Upper lobe of left lung (tissue), 6 donors: Measurements from ENCODE around the gene S1PR4. TPM values are rescaled to one million over a fixed set of nuclear protein-coding genes. Genes with fewer than 3 reads are reported as not detected.
"Not testable (repeated sequence)": the region's sequence is repeated elsewhere in the genome, so short reads cannot be mapped to it uniquely, and the experiment has no call there.

Source experiments
- ATAC-seq, 2 donors: fragments of 200-7000 bp; cut with Tn5 transposase; one replicate each; pipeline ENCODE4 v1.9.1; 2022; ENCODE audit warnings: mild to moderate bottlenecking in 2 of 2, moderate library complexity in 2 of 2; ENCODE audit not compliant: low FRiP score in 2 of 2
- DNase-seq, 2 donors: peaks; one replicate each; pipeline ENCODE4 v3.0.0-alpha.2; 2019 to 2020
- H3K27ac ChIP-seq, 4 donors: fragments of 200-600 bp; sonication (generic); one replicate each; pipeline ENCODE4 v1.5.1; 2016 to 2019
- H3K27me3 ChIP-seq, 4 donors: fragments of 200-600 bp; sonication (generic); one replicate each; pipeline ENCODE4 v1.5.1; 2017 to 2019
- H3K36me3 ChIP-seq, 4 donors: fragments of 200-600 bp; sonication (generic); one replicate each; pipeline ENCODE4 v1.5.1; 2016 to 2019
- H3K4me1 ChIP-seq, 4 donors: fragments of 200-600 bp; sonication (generic); one replicate each; pipeline ENCODE4 v1.5.1; 2018 to 2019
- H3K4me3 ChIP-seq, 4 donors: fragments of 200-600 bp; sonication (generic); one replicate each; pipeline ENCODE4 v1.5.1; 2017 to 2019; ENCODE audit warnings: mild to moderate bottlenecking in 2 of 4, moderate library complexity in 1 of 4
- H3K9me3 ChIP-seq, 4 donors: fragments of 200-600 bp; sonication (generic); one replicate each; pipeline ENCODE4 v1.5.1; 2018 to 2019
- CTCF ChIP-seq, 6 experiments: fragments of 450-650 bp in 4 of 6; fragments of 200-600 bp in 2 of 6; sonication (generic) in 2 of 6; IDR thresholded peaks; one replicate each; pipeline ENCODE4 v1.5.1; 2016 to 2019; ENCODE audit warnings: antibody characterized with exemption in 6 of 6
- EP300 ChIP-seq, 4 donors: sonication (generic); formaldehyde crosslinking; IDR thresholded peaks; one replicate each; pipeline ENCODE4 v1.5.1; 2017; ENCODE audit warnings: antibody characterized with exemption in 4 of 4, control low read depth in 2 of 4
- POLR2A ChIP-seq, 4 donors: fragments of 450-650 bp; IDR thresholded peaks; one replicate each; pipeline ENCODE4 v1.5.1; 2016 to 2017; ENCODE audit warnings: antibody characterized with exemption in 4 of 4, mild to moderate bottlenecking in 2 of 4
- POLR2AphosphoS5 ChIP-seq, 2 donors: sonication (generic); formaldehyde crosslinking; IDR thresholded peaks; one replicate each; pipeline ENCODE4 v1.5.1; 2017; ENCODE audit warnings: antibody characterized with exemption in 2 of 2
- WGBS, 2 donors: methylation state at CpG; one replicate each; pipeline ENCODE4 v1.1.5; 2017 to 2018; 5-methylcytosine and 5-hydroxymethylcytosine counted together
- total RNA-seq, 6 donors: library from RNA; depleted of rRNA in 4 of 6; stranded (reverse); fragments of >200 nt in 4 of 6; gene quantifications; one replicate each; pipeline versions ENCODE4 v1.1.0 to v1.2.1, GENCODE V29; 2016 to 2021
- donor health status: DM: no; HTN: no; CAD: no; lungs with moderate emphysema.
- donor health status: DM: no; HTN: yes; CAD: no; lungs with severe emphysema.

Gene S1PR4
- total RNA-seq, 6 donors from 2014 or later = 19.1 to 41.6 (median 33.7) TPM

GRCh38 chr19:3163230-3163886 lies 15.2 kb upstream of the S1PR4 start:
- TF ChIP-seq EP300 (IDR thresholded peaks at IDR 0.05) (no peak), CTCF (IDR thresholded peaks at IDR 0.05) (peak; percentile 83 to 95 (median 90)), POLR2A (IDR thresholded peaks at IDR 0.05) (no peak), POLR2AphosphoS5 (IDR thresholded peaks at IDR 0.05) (peak in 1 of 2 donors; percentile 17)
- Histone ChIP-seq H3K4me1 (peaks cover 6 to 15% (median 11%) of the 10 kb centered on the region in 4 donors), H3K27ac (peak overlapping the region in 1 of 4 donors; percentile 83), H3K27me3 (no peaks in the 10 kb centered on the region), H3K9me3 (no peaks in the 10 kb centered on the region), H3K4me3 (no peak overlapping the region), H3K36me3 (peaks cover 0 to 20% (median 0%) of the 10 kb centered on the region in 4 donors)
- 9 to 16% methylated on average over 15 to 26 of the region's 27 CpGs for WGBS, 2 donors
- peak in 1 of 2 donors; percentile 82 for DNase-seq
- ATAC-seq = peak; percentile 88 to 90

GRCh38 chr19:3163943-3164342 lies 14.6 kb upstream of the S1PR4 start:
- no peak for ATAC-seq
- DNase-seq = no peak
- TF ChIP-seq POLR2AphosphoS5 (IDR thresholded peaks at IDR 0.05) = no peak
- no peak for TF ChIP-seq POLR2A (IDR thresholded peaks at IDR 0.05)
- TF ChIP-seq EP300 (IDR thresholded peaks at IDR 0.05) = no peak
- no peak for TF ChIP-seq CTCF (IDR thresholded peaks at IDR 0.05)
- Histone ChIP-seq H3K36me3 (peaks cover 0 to 20% (median 0%) of the 10 kb centered on the region in 4 donors), H3K9me3 (no peaks in the 10 kb centered on the region), H3K27ac (peak overlapping the region in 3 of 4 donors; percentile 45 to 83 (median 79)), H3K4me3 (no peak overlapping the region), H3K4me1 (peaks cover 6 to 15% (median 11%) of the 10 kb centered on the region in 4 donors), H3K27me3 (no peaks in the 10 kb centered on the region)
- WGBS, 2 donors = 68 to 77% methylated on average over 7 of the region's 7 CpGs

GRCh38 chr19:3167533-3168272 lies 10.9 kb upstream of the S1PR4 start:
- Histone ChIP-seq H3K36me3 (peaks cover 0 to under 1% (median 0%) of the 10 kb centered on the region in 4 donors), H3K9me3 (no peaks in the 10 kb centered on the region), H3K27me3 (no peaks in the 10 kb centered on the region), H3K4me1 (peaks cover 3 to 10% (median 7%) of the 10 kb centered on the region in 4 donors), H3K4me3 (no peak overlapping the region), H3K27ac (peak overlapping the region in 1 of 4 donors; percentile 4)
- 68 to 72% methylated on average over 13 of the region's 13 CpGs for WGBS, 2 donors
- TF ChIP-seq EP300 (IDR thresholded peaks at IDR 0.05) (no peak), POLR2A (IDR thresholded peaks at IDR 0.05) (no peak), POLR2AphosphoS5 (IDR thresholded peaks at IDR 0.05) (no peak), CTCF (IDR thresholded peaks at IDR 0.05) (no peak)
- no peak for DNase-seq
- ATAC-seq = no peak

- TF ChIP-seq CTCF (IDR thresholded peaks at IDR 0.05) = no peak
- no peak for TF ChIP-seq POLR2AphosphoS5 (IDR thresholded peaks at IDR 0.05)
- peak in 1 of 4 donors; percentile 24 for TF ChIP-seq POLR2A (IDR thresholded peaks at IDR 0.05)
- TF ChIP-seq EP300 (IDR thresholded peaks at IDR 0.05) = no peak
- Histone ChIP-seq H3K4me3 (no peak overlapping the region), H3K27me3 (no peaks in the 10 kb centered on the region), H3K4me1 (peaks cover 10 to 14% (median 12%) of the 10 kb centered on the region in 4 donors), H3K27ac (peak overlapping the region in 2 of 4 donors; percentile 27 to 65), H3K36me3 (no peaks in the 10 kb centered on the region), H3K9me3 (no peaks in the 10 kb centered on the region)
- ATAC-seq (peak in 1 of 2 donors; percentile 54), DNase-seq (peak in 1 of 2 donors; percentile 70)
- WGBS, 2 donors = 89 to 93% methylated on average over 5 to 15 of the region's 15 CpGs
Measured at GRCh38 chr19:3171894-3172672, 6.5 kb upstream of the S1PR4 start.

GRCh38 chr19:3172673-3173000 lies 5.9 kb upstream of the S1PR4 start:
- H3K27ac ChIP-seq = peak overlapping the region in 2 of 4 donors; percentile 27 to 65
- not testable (repeated sequence) for DNase-seq, H3K36me3 ChIP-seq, ATAC-seq, H3K4me3 ChIP-seq, H3K9me3 ChIP-seq, H3K27me3 ChIP-seq
- H3K4me1 ChIP-seq = peaks cover 14 to 19% (median 16%) of the 10 kb centered on the region in 4 donors
- WGBS, 2 donors = 89% methylated on average over 6 of the region's 6 CpGs; no CpG with 5 or more reads in 1 of the 2 donors
